Measurements from ENCODE around the gene IL11.

Gene IL11

DNA sequence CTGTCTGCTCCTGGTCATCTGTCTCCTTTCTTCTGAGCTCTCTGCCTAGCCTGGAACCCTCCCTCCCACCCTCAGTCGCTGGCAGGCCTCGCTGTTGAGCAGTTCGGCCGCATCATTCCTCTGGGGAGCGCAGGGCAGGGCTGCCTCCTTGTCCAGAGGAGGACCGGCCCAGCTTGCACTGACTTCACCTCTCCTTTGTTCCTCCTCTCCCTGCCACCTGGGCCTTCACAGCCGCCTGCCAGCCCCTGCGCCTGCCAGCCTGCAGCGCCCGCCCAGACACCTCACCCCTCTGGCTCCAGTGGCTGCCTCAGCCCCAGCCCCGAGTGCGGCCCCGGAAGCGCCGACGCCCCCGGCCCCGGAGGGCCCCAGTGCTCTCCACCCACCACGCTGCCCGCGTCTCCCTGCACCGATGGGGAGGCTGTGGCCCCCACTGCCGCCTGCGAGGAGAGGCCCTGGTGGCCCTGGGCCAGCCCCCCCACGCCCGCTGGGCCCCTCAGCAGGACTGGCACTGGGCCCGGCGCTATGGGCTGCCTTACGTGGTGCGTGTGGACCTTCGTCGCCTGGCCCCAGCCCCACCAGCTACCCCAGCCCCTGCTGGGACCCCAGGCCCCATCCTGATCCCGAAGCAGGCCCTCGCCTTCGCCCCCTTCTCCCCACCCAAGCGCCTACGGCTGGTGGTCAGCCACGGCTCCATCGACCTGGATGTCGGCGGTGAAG lies 23.4 kb downstream of the IL11 start:
- Histone ChIP-seq H3K4me1 (ENCODE audit: control insufficient read depth, insufficient read depth, low read length) (peaks cover 29% of the 10 kb centered on the region), H3K9me3 (ENCODE audit: control insufficient read depth, insufficient read depth, low read length) (no peaks in the 10 kb centered on the region), H3K27ac (ENCODE audit: low read depth, low read length) (no peak overlapping the region), H3K9ac (ENCODE audit: low read depth, low read length) (no peak overlapping the region), H3K27me3 (ENCODE audit: control insufficient read depth, insufficient read depth, low read length) (peaks cover 3% of the 10 kb centered on the region), H3K4me3 (ENCODE audit: low read depth, low read length) (no peak overlapping the region), H3K36me3 (ENCODE audit: control insufficient read depth, insufficient read depth, low read length) (peaks cover 51% of the 10 kb centered on the region)

GRCh38 chr19:55345818-55346724 lies 24.2 kb downstream of the IL11 start:
- H3K4me1 ChIP-seq (ENCODE audit: control insufficient read depth, insufficient read depth, low read length) = peaks cover 35% of the 10 kb centered on the region

DNA sequence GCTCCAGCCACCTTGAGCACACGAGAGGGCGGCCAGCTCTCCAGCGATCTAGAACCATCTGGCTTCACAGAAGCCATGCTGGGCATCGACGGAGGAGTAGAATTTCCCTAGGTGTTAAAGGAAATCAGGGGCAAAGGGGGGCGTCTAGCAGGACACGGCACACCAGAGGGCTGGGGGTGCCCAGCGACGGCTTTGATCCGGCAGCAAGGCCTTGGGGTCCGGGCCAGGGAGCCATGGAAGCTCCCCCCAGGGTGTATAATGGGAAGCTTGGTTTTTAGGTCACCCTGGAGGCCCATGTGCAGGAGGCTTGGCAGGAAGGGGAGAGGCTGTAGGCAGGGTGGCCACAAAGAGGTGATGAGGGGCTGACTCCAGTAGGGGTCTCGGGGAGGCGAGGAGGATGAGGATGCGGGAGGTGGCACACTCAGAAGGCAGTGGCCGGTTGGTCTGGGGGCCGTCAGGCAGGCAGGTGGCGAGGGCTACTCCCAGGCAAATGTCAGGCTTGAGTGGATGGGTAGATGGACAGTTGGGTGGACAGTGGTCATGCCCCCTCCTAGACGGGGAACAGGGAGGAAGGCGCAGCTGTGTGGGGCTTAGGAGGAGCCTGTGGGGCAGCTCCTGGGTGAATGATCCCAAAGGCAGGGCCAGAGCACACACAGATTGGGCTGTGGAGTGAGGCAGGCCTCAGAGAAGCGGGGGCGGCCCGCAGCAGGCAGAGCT lies 25.0 kb downstream of the IL11 start:
- H3K27ac ChIP-seq (ENCODE audit: low read depth, low read length) = no peak overlapping the region
- no peak overlapping the region for H3K9ac ChIP-seq (ENCODE audit: low read depth, low read length)
- no peaks in the 10 kb centered on the region for H3K27me3 ChIP-seq (ENCODE audit: control insufficient read depth, insufficient read depth, low read length)
- H3K9me3 ChIP-seq (ENCODE audit: control insufficient read depth, insufficient read depth, low read length) = no peaks in the 10 kb centered on the region
- H3K4me3 ChIP-seq (ENCODE audit: low read depth, low read length) = no peak overlapping the region
- peaks cover 53% of the 10 kb centered on the region for H3K36me3 ChIP-seq (ENCODE audit: control insufficient read depth, insufficient read depth, low read length)
- peaks cover 32% of the 10 kb centered on the region for H3K4me1 ChIP-seq (ENCODE audit: control insufficient read depth, insufficient read depth, low read length)

More at GRCh38 chr19:55345818-55346724, 24.2 kb downstream of the IL11 start:
- H3K27ac ChIP-seq (ENCODE audit: low read depth, low read length) = no peak overlapping the region
- H3K9ac ChIP-seq (ENCODE audit: low read depth, low read length) = no peak overlapping the region
- no peaks in the 10 kb centered on the region for H3K9me3 ChIP-seq (ENCODE audit: control insufficient read depth, insufficient read depth, low read length)
- H3K27me3 ChIP-seq (ENCODE audit: control insufficient read depth, insufficient read depth, low read length) = no peaks in the 10 kb centered on the region
- peaks cover 53% of the 10 kb centered on the region for H3K36me3 ChIP-seq (ENCODE audit: control insufficient read depth, insufficient read depth, low read length)
- no peak overlapping the region for H3K4me3 ChIP-seq (ENCODE audit: low read depth, low read length)

DNA sequence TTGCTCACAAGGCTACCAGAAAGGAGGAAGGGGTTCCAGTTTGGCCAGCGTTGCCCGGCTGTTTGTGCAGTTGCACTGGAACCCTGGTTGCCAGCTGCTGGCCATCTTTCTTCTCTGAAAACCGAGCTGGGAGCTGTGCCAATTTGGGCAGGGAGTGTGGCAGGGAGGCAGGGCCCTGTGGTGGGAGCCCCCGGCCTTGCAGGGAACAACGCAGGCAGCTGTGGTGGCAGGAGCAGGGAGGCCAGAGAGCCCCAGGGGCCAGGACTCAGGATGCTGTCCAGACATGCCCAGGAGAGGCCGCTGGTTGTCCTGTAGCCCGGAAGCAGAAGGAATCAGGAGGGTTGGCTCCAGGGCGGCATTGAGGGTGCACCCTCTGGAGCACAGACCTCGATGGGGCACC lies 25.8 kb downstream of the IL11 start:
- Histone ChIP-seq H3K27ac (ENCODE audit: low read depth, low read length) (no peak overlapping the region), H3K4me3 (ENCODE audit: low read depth, low read length) (no peak overlapping the region), H3K9ac (ENCODE audit: low read depth, low read length) (no peak overlapping the region), H3K9me3 (ENCODE audit: control insufficient read depth, insufficient read depth, low read length) (no peaks in the 10 kb centered on the region), H3K36me3 (ENCODE audit: control insufficient read depth, insufficient read depth, low read length) (peaks cover 52% of the 10 kb centered on the region), H3K27me3 (ENCODE audit: control insufficient read depth, insufficient read depth, low read length) (no peaks in the 10 kb centered on the region), H3K4me1 (ENCODE audit: control insufficient read depth, insufficient read depth, low read length) (peaks cover 27% of the 10 kb centered on the region)

DNA sequence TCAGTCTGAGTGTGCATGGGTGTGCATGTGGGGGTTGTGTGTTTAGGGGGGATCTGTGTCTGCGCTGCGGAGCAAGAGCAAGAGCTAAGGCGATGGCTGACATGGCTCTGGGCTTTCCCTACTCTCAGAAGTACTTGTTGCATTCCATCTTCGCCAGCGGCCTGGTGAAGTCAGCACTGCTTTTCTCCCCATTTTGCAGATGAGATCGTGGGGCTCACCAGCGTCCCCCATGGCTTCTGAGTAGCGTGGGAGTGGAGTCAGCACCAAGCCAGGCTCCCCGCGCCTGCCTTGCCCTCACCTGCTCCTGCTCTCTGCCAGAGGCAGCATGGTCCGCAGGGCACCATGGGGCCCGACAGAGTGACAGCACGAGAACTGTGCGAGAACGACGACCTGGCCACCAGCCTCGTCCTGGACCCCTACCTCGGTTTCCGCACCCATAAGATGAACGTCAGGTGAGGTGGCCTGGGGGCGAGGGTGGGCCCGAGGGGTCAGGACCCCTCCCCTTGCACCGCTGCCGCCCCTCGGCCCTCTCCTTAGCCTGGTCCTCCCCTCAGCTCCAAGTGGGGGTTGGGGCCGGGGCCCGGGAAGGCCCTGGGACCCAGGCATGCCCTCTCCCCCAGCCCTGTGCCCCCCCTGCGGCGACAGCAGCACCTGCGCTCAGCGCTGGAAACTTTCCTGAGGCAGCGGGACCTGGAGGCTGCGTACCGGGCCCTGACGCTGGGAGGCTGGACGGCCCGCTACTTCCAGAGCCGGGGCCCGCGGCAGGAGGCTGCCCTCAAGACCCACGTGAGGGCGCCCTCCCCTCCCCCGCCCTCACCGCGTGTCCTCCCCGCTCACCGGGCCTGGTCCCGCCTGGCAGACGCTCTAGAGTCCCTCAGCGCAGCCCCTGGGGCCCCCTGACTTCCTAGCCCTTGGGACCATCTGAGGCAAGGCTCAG lies 28.4 kb downstream of the IL11 start:
- H3K9me3 ChIP-seq (ENCODE audit: control insufficient read depth, insufficient read depth, low read length) = no peaks in the 10 kb centered on the region
- peaks cover 12% of the 10 kb centered on the region for H3K4me1 ChIP-seq (ENCODE audit: control insufficient read depth, insufficient read depth, low read length)
- H3K4me3 ChIP-seq (ENCODE audit: low read depth, low read length) = peak overlapping the region; percentile 56
- H3K27ac ChIP-seq (ENCODE audit: low read depth, low read length) = no peak overlapping the region
- no peaks in the 10 kb centered on the region for H3K27me3 ChIP-seq (ENCODE audit: control insufficient read depth, insufficient read depth, low read length)
- no peak overlapping the region for H3K9ac ChIP-seq (ENCODE audit: low read depth, low read length)
- peaks cover 44% of the 10 kb centered on the region for H3K36me3 ChIP-seq (ENCODE audit: control insufficient read depth, insufficient read depth, low read length)

DNA sequence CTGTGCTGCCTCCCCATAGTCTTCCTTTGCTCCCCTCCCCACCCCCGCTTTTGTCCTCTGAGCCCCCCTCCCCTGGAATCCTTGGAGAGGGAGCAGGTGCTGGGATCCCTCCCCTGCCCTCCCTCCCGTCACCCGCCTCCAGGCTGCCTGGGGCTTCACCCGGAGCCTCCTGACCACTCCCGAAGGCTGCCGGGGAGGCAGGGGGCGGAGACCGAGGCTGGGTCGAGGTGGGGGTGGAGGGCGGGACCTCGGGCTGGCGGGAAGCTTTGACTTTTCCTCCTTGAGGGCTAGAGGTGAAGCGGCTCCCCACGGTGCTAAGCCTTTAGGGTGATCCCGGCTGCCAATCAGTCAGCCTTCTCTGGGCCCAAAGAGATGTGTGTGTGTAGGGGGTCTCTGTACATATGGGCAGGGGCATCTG lies 29.1 kb downstream of the IL11 start:
- H3K27ac ChIP-seq (ENCODE audit: low read depth, low read length) = peak overlapping the region; percentile 99
- peaks cover 40% of the 10 kb centered on the region for H3K36me3 ChIP-seq (ENCODE audit: control insufficient read depth, insufficient read depth, low read length)
- peak overlapping the region; percentile 90 for H3K4me3 ChIP-seq (ENCODE audit: low read depth, low read length)
- no peaks in the 10 kb centered on the region for H3K9me3 ChIP-seq (ENCODE audit: control insufficient read depth, insufficient read depth, low read length)
- H3K9ac ChIP-seq (ENCODE audit: low read depth, low read length) = no peak overlapping the region; the same call in 1 of the 2 replicates
- H3K27me3 ChIP-seq (ENCODE audit: control insufficient read depth, insufficient read depth, low read length) = no peaks in the 10 kb centered on the region
- peaks cover 12% of the 10 kb centered on the region for H3K4me1 ChIP-seq (ENCODE audit: control insufficient read depth, insufficient read depth, low read length)

DNA sequence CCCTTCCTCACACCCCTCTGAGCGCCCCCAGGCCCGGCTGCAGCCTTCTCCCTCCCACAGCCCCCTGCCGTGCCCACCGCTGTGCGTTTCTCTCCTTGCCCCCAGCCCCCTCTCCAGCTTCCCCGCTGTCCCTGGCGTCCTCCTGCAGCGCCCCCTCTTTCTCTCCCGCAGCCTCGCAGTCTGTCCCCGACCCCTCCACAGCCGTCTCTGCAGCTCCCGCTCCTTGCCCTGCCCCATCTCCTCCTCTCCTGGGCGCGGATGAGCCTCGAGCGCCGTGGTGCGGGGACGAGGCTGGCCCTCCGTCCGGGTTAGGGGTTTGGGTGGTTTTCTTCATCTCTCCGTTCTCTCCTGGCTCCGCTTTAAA lies 29.5 kb downstream of the IL11 start:
- peaks cover 12% of the 10 kb centered on the region for H3K4me1 ChIP-seq (ENCODE audit: control insufficient read depth, insufficient read depth, low read length)
- peak overlapping the region; percentile 99 for H3K27ac ChIP-seq (ENCODE audit: low read depth, low read length)
- H3K27me3 ChIP-seq (ENCODE audit: control insufficient read depth, insufficient read depth, low read length) = no peaks in the 10 kb centered on the region
- no peaks in the 10 kb centered on the region for H3K9me3 ChIP-seq (ENCODE audit: control insufficient read depth, insufficient read depth, low read length)
- peak overlapping the region; percentile 55; the same call in 1 of the 2 replicates for H3K9ac ChIP-seq (ENCODE audit: low read depth, low read length)
- H3K36me3 ChIP-seq (ENCODE audit: control insufficient read depth, insufficient read depth, low read length) = peaks cover 36% of the 10 kb centered on the region
- peak overlapping the region; percentile 90 for H3K4me3 ChIP-seq (ENCODE audit: low read depth, low read length)

DNA sequence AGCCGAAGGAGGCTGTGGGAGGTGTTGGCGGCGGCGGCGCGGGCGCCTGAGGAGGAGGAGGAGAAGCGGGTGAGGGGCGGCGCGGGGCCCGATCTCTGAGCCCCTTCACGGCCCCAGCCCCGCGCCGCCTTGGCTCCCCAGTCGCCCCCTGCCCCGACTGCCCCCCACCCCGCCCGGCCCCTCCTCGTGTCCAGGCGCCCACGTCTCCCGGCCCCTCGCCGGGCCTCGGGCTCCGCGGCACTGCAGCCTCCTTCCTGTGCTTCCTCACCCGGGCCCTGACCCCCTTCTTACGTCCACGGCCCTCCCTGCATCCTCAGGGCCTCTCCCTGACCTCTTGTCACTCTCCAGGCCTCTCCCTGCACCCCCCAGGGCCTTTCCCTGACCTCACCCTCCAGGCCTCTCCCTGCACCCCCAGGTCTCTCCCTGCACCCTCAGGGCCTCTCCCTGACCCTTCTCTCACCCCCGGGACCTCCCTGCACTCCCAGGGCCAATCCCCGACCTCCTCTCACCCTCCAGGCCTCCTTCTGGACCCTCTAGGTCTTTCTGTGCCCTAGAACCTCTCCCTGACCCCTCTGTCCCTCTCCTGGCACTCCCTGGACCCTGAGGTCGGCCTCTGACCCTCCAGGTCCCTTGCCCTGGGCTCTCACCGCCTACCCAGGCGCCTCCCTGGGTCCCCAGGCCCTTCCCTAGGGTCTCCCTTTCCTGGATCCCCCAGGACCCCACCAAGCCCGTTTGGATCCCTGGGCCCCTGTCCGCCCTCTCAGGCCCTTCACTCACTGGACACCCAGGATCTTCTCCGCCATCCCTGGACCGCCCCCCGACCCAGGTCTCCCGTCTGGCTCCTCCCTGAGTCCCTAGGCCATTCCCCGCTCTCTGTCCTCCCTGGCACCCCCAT lies 30.1 kb downstream of the IL11 start:
- Histone ChIP-seq H3K9ac (ENCODE audit: low read depth, low read length) (peak overlapping the region; percentile 55; the same call in 1 of the 2 replicates), H3K27me3 (ENCODE audit: control insufficient read depth, insufficient read depth, low read length) (no peaks in the 10 kb centered on the region)

GRCh38 chr19:55339105-55339888 lies 31.0 kb downstream of the IL11 start, which contains the start of gene KMT5C:
Gene KMT5C, plus strand, starts transcription at chr19:55339876. Its CDS starts 2,061 bp downstream, at chr19:55341937.
- Histone ChIP-seq H3K9ac (ENCODE audit: low read depth, low read length) (peak within 1 kb of the TSS; percentile 89), H3K27me3 (ENCODE audit: control insufficient read depth, insufficient read depth, low read length) (no peaks in the 10 kb centered on the region)

More for the DNA sequence above, 30.1 kb downstream of the IL11 start:
- no peaks in the 10 kb centered on the region for H3K9me3 ChIP-seq (ENCODE audit: control insufficient read depth, insufficient read depth, low read length)
- H3K4me3 ChIP-seq (ENCODE audit: low read depth, low read length) = peak overlapping the region; percentile 90
- H3K36me3 ChIP-seq (ENCODE audit: control insufficient read depth, insufficient read depth, low read length) = peaks cover 31% of the 10 kb centered on the region
- H3K4me1 ChIP-seq (ENCODE audit: control insufficient read depth, insufficient read depth, low read length) = peaks cover 12% of the 10 kb centered on the region
- H3K27ac ChIP-seq (ENCODE audit: low read depth, low read length) = peak overlapping the region; percentile 99

More at GRCh38 chr19:55339105-55339888, 31.0 kb downstream of the IL11 start, which contains the start of gene KMT5C:
- H3K9me3 ChIP-seq (ENCODE audit: control insufficient read depth, insufficient read depth, low read length) = no peaks in the 10 kb centered on the region
- H3K36me3 ChIP-seq (ENCODE audit: control insufficient read depth, insufficient read depth, low read length) = peaks cover 23% of the 10 kb centered on the region
- H3K4me3 ChIP-seq (ENCODE audit: low read depth, low read length) = peak within 1 kb of the TSS; percentile 90
- H3K4me1 ChIP-seq (ENCODE audit: control insufficient read depth, insufficient read depth, low read length) = peaks cover 12% of the 10 kb centered on the region
- H3K27ac ChIP-seq (ENCODE audit: low read depth, low read length) = peak within 1 kb of the TSS; percentile 99

All from HUES48 (cell line).